C4-2B (cell line): ENCODE measurements around the gene CDK8.

ENCODE experiments used
- H3K27ac ChIP-seq: fragments of 450-650 bp; 2 replicates; pipeline ENCODE4 v1.5.1; 2017
- CTCF ChIP-seq: fragments of 450-650 bp; conservative IDR thresholded peaks from 2 replicates; pipeline ENCODE4 v1.5.1; 2017; ENCODE audit warnings: mild to moderate bottlenecking
- ZFX ChIP-seq: fragments of 450-650 bp; IDR thresholded peaks from 2 replicates; pipeline ENCODE4 v1.6.1; 2017

CDK8 gene

GRCh38 chr13:26362261-26362660 lies 108.3 kb downstream of the CDK8 start:
- TF ChIP-seq ZFX, result no peak
- TF ChIP-seq CTCF, result no peak
- no peak overlapping the region for H3K27ac ChIP-seq

- no peak for TF ChIP-seq CTCF
- no peak overlapping the region for H3K27ac ChIP-seq
These were observed 116.6 kb downstream of the CDK8 start for GRCh38 chr13:26370553-26370952.

GRCh38 chr13:26372747-26373146 lies 118.8 kb downstream of the CDK8 start:
- H3K27ac ChIP-seq, result no peak overlapping the region
- TF ChIP-seq ZFX, result no peak
- TF ChIP-seq CTCF, result no peak

GRCh38 chr13:26376430-26376829 lies 122.5 kb downstream of the CDK8 start:
- no peak overlapping the region for H3K27ac ChIP-seq

GRCh38 chr13:26377038-26377437 lies 123.1 kb downstream of the CDK8 start:
- TF ChIP-seq CTCF (peak; percentile 64), ZFX (no peak)

More at GRCh38 chr13:26376430-26376829, 122.5 kb downstream of the CDK8 start:
- TF ChIP-seq CTCF (no peak), ZFX (no peak)

GRCh38 chr13:26378116-26378515 lies 124.2 kb downstream of the CDK8 start:
- H3K27ac ChIP-seq, result no peak overlapping the region
- TF ChIP-seq CTCF (no peak), ZFX (no peak)

More at GRCh38 chr13:26377038-26377437, 123.1 kb downstream of the CDK8 start:
- H3K27ac ChIP-seq, result peak overlapping the region; percentile 43; the same call in 1 of the 2 replicates

- TF ChIP-seq CTCF (no peak), ZFX (no peak)
- H3K27ac ChIP-seq, result no peak overlapping the region
These were observed 125.9 kb downstream of the CDK8 start for GRCh38 chr13:26379831-26380230.

GRCh38 chr13:26380930-26381329 lies 127.0 kb downstream of the CDK8 start:
- TF ChIP-seq CTCF (no peak), ZFX (no peak)
- no peak overlapping the region for H3K27ac ChIP-seq
